GM06990 (cell line): ENCODE data around the gene SDHAF2.
A peak's percentile ranks its signal among the peaks of the same experiment; 100 is the strongest.

Experiments
- DNase-seq: peaks from one replicate; pipeline ENCODE4 v3.0.0-alpha.2; 2011; ENCODE audit not compliant: insufficient read length; ENCODE audit errors: extremely low read depth
- H3K27me3 ChIP-seq: replicated peaks from 2 replicates; pipeline ENCODE4 v1.6.0; 2011; ENCODE audit warnings: low read length; ENCODE audit not compliant: control insufficient read depth, insufficient read depth
- H3K36me3 ChIP-seq: 2 replicates; pipeline ENCODE4 v1.5.1; 2011; ENCODE audit warnings: low read length; ENCODE audit not compliant: control insufficient read depth, insufficient read depth
- H3K4me3 ChIP-seq: replicated peaks from 2 replicates; pipeline ENCODE4 v1.5.1; 2011; ENCODE audit warnings: low read depth, mild to moderate bottlenecking, control low read depth, low read length
- CTCF ChIP-seq: IDR thresholded peaks from 2 replicates; pipeline ENCODE4 v1.5.1; 2011; ENCODE audit warnings: low read length, control low read depth, mild to moderate bottlenecking, inconsistent platforms; ENCODE audit not compliant: insufficient read depth, poor library complexity, severe bottlenecking

The SDHAF2 gene

GRCh38 chr11:61480994-61481335 is 51.0 kb downstream of the SDHAF2 start:
- Histone ChIP-seq H3K4me3 (no peak overlapping the region), H3K27me3 (no peaks in the 10 kb centered on the region), H3K36me3 (no peaks in the 10 kb centered on the region)
- TF ChIP-seq CTCF = no peak
- no peak for DNase-seq

- DNase-seq = no peak
- Histone ChIP-seq H3K36me3 (no peaks in the 10 kb centered on the region), H3K27me3 (no peaks in the 10 kb centered on the region), H3K4me3 (no peak overlapping the region)
- TF ChIP-seq CTCF = no peak
Measured at GRCh38 chr11:61481806-61482205, 51.9 kb downstream of the SDHAF2 start.

- no peak for DNase-seq
- no peaks in the 10 kb centered on the region for H3K27me3 ChIP-seq
- TF ChIP-seq CTCF = peak; percentile 78
- no peaks in the 10 kb centered on the region for H3K36me3 ChIP-seq
- H3K4me3 ChIP-seq = no peak overlapping the region
Measured at GRCh38 chr11:61482513-61482912, 52.6 kb downstream of the SDHAF2 start.

GRCh38 chr11:61484541-61484940 is 54.6 kb downstream of the SDHAF2 start:
- H3K27me3 ChIP-seq = no peaks in the 10 kb centered on the region
- no peak for DNase-seq
- no peaks in the 10 kb centered on the region for H3K36me3 ChIP-seq

GRCh38 chr11:61485080-61485479 is 55.2 kb downstream of the SDHAF2 start:
- DNase-seq = no peak
- H3K27me3 ChIP-seq = no peaks in the 10 kb centered on the region
- H3K36me3 ChIP-seq = no peaks in the 10 kb centered on the region
- H3K4me3 ChIP-seq = no peak overlapping the region
- no peak for TF ChIP-seq CTCF

More at GRCh38 chr11:61484541-61484940, 54.6 kb downstream of the SDHAF2 start:
- no peak for TF ChIP-seq CTCF
- H3K4me3 ChIP-seq = no peak overlapping the region

- no peaks in the 10 kb centered on the region for H3K27me3 ChIP-seq
- no peak for DNase-seq
- H3K4me3 ChIP-seq = no peak overlapping the region
- TF ChIP-seq CTCF = no peak
- no peaks in the 10 kb centered on the region for H3K36me3 ChIP-seq
Measured at GRCh38 chr11:61486011-61486620, 56.2 kb downstream of the SDHAF2 start.
